Transverse colon (tissue), 4 donors: Measurements from ENCODE around the gene GPR26.

ENCODE experiments used
- CTCF ChIP-seq, 5 experiments: fragments of 200-600 bp in 3 of 5; fragments of 450-650 bp in 2 of 5; sonication (generic) in 3 of 5; IDR thresholded peaks; 1 replicate in 2 of 5; 2 replicates in 3 of 5; pipeline ENCODE4 v1.5.1; 2016 to 2017; ENCODE audit warnings: antibody characterized with exemption in 5 of 5, inconsistent platforms in 3 of 5, mild to moderate bottlenecking in 2 of 5, moderate library complexity in 1 of 5
- POLR2A ChIP-seq: fragments of 450-650 bp; IDR thresholded peaks from one replicate; pipeline ENCODE4 v1.6.1; 2016; ENCODE audit warnings: antibody characterized with exemption, mild to moderate bottlenecking, moderate library complexity
- POLR2AphosphoS5 ChIP-seq, 3 donors: sonication (generic); formaldehyde crosslinking; IDR thresholded peaks; one replicate each; pipeline ENCODE4 v1.6.1; 2016; ENCODE audit warnings: antibody characterized with exemption in 3 of 3

DNA sequence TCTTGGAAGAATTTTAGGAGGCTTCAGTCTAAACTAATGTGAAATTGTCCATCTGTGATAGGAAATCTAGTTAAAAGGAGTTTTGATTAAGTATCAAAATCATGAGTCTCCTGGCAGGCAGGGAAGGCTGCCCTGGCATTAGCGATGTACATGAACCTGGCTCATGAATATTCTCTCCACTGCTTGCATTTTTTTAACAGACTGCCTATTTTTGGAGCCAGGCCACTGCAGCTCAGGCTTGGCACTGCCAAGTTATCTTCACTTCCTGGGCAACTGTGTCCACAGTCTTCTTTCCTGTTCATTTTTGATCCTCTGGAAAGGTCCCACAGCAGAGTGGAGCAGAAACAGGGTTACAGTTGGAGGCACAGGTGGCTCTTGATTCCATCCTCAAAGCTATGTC is 7.0 kb downstream of the GPR26 start:
- TF ChIP-seq CTCF (IDR thresholded peaks at IDR 0.05) (no peak), POLR2AphosphoS5 (IDR thresholded peaks at IDR 0.05) (no peak), POLR2A (no peak)
